Measurements from ENCODE around the gene ZBTB44. TPM values are rescaled to one million over a fixed set of nuclear protein-coding genes. Genes with fewer than 3 reads are reported as not detected.
A peak's percentile ranks its signal among the peaks of the same experiment; 100 is the strongest.

Gene ZBTB44
- total RNA-seq, 4 donors from 2014 or later = 48.8 to 72.3 (median 60.1) TPM

- no peak for TF ChIP-seq POLR2AphosphoS5 (IDR thresholded peaks at IDR 0.05)
- TF ChIP-seq CTCF (IDR thresholded peaks at IDR 0.05) = no peak
- no peak for TF ChIP-seq POLR2A (IDR thresholded peaks at IDR 0.05)
- TF ChIP-seq EP300 (IDR thresholded peaks at IDR 0.05) = no peak
- H3K9me3 ChIP-seq = peaks cover 0 to 13% (median 0%) of the 10 kb centered on the region in 3 donors
- no peaks in the 10 kb centered on the region for H3K27me3 ChIP-seq
- H3K4me1 ChIP-seq = peaks cover 0 to 13% (median 0%) of the 10 kb centered on the region in 3 donors
- WGBS, 2 donors (ENCODE audit: low coverage in 1 of 2) = 66 to 86% methylated on average over 4 of the region's 4 CpGs
- no peaks in the 10 kb centered on the region for H3K36me3 ChIP-seq
- no peak overlapping the region for H3K27ac ChIP-seq
- ATAC-seq = no peak
- no peak overlapping the region for H3K4me3 ChIP-seq
These were observed 3.4 kb upstream of the ZBTB44 start for GRCh38 chr11:130318031-130318673.

- H3K27me3 ChIP-seq = no peaks in the 10 kb centered on the region
- H3K9me3 ChIP-seq = no peaks in the 10 kb centered on the region
- H3K4me1 ChIP-seq = peaks cover 0 to 40% (median 0%) of the 10 kb centered on the region in 3 donors
- 0 to 35% methylated on average over 3 to 16 of the region's 38 CpGs for WGBS, 2 donors (ENCODE audit: low coverage in 1 of 2)
- peak overlapping the region in 3 of 4 donors; percentile 93 to 95 (median 95) for H3K27ac ChIP-seq
- TF ChIP-seq EP300 (IDR thresholded peaks at IDR 0.05) = no peak
- no peak for TF ChIP-seq POLR2A (IDR thresholded peaks at IDR 0.05)
- no peak for TF ChIP-seq POLR2AphosphoS5 (IDR thresholded peaks at IDR 0.05)
- TF ChIP-seq CTCF (IDR thresholded peaks at IDR 0.05) = no peak
- no peaks in the 10 kb centered on the region for H3K36me3 ChIP-seq
- peak overlapping the region in 1 of 2 donors; percentile 95 for H3K4me3 ChIP-seq
- ATAC-seq = no peak
These were observed 745 bp upstream of the ZBTB44 start for GRCh38 chr11:130315354-130315970.

GRCh38 chr11:130314184-130314749 lies 450 bp downstream of the ZBTB44 start:
- Histone ChIP-seq H3K36me3 (no peaks in the 10 kb centered on the region), H3K4me3 (peak overlapping the region; percentile 79 to 95), H3K27ac (peak overlapping the region; percentile 69 to 95 (median 94)), H3K9me3 (no peaks in the 10 kb centered on the region), H3K27me3 (no peaks in the 10 kb centered on the region), H3K4me1 (peaks cover 0 to 51% (median 0%) of the 10 kb centered on the region in 3 donors)
- peak; percentile 88 for ATAC-seq
- no peak for TF ChIP-seq POLR2AphosphoS5 (IDR thresholded peaks at IDR 0.05)
- TF ChIP-seq POLR2A (IDR thresholded peaks at IDR 0.05) = peak; percentile 28 to 52
- peak in 1 of 4 experiments; percentile 7 for TF ChIP-seq CTCF (IDR thresholded peaks at IDR 0.05)
- TF ChIP-seq EP300 (IDR thresholded peaks at IDR 0.05) = no peak
- WGBS, 2 donors (ENCODE audit: low coverage in 1 of 2) = 0% methylated on average over 1 of the region's 68 CpGs; no CpG with 5 or more reads in 1 of the 2 donors

- TF ChIP-seq POLR2AphosphoS5 (IDR thresholded peaks at IDR 0.05) (no peak), CTCF (IDR thresholded peaks at IDR 0.05) (no peak), EP300 (IDR thresholded peaks at IDR 0.05) (no peak), POLR2A (IDR thresholded peaks at IDR 0.05) (no peak)
- ATAC-seq = no peak
- Histone ChIP-seq H3K9me3 (no peaks in the 10 kb centered on the region), H3K27me3 (no peaks in the 10 kb centered on the region), H3K36me3 (no peaks in the 10 kb centered on the region), H3K27ac (peak overlapping the region; percentile 69 to 95 (median 94)), H3K4me3 (peak overlapping the region; percentile 79 to 95), H3K4me1 (peaks cover 0 to 58% (median 0%) of the 10 kb centered on the region in 3 donors)
- 3 to 5% methylated on average over 6 to 12 of the region's 21 CpGs for WGBS, 2 donors (ENCODE audit: low coverage in 1 of 2)
These were observed 1.1 kb downstream of the ZBTB44 start for GRCh38 chr11:130313383-130314183.
